Measurements from ENCODE around the gene ALPI.
"Not testable (repeated sequence)": the region's sequence is repeated elsewhere in the genome, so short reads cannot be mapped to it uniquely, and the experiment has no call there.

Gene ALPI

GRCh38 chr2:232455426-232456255 is at the start of gene ALPI:
Gene ALPI (plus strand): TSS chr2:232456153. CDS start chr2:232456200, 47 bp downstream.
- no peak for DNase-seq

- no peak for DNase-seq
Measured at GRCh38 chr2:232406556-232407310, 49.2 kb upstream of the ALPI start, which contains the start of gene ALPG. Gene ALPG (plus strand): TSS chr2:232406844. CDS start chr2:232406895, 51 bp downstream.

GRCh38 chr2:232407428-232408150 is 48.4 kb upstream of the ALPI start:
- not testable (repeated sequence) for DNase-seq

GRCh38 chr2:232408269-232408668 is 47.7 kb upstream of the ALPI start:
- DNase-seq, result not testable (repeated sequence)

GRCh38 chr2:232409617-232410016 is 46.3 kb upstream of the ALPI start:
- DNase-seq, result not testable (repeated sequence)

GRCh38 chr2:232410238-232410900 is 45.6 kb upstream of the ALPI start:
- no peak for DNase-seq

- DNase-seq, result no peak
Measured at GRCh38 chr2:232411901-232412629, 43.9 kb upstream of the ALPI start.

- no peak for DNase-seq
Measured at GRCh38 chr2:232412986-232413385, 43.0 kb upstream of the ALPI start.

- no peak for DNase-seq
Measured at GRCh38 chr2:232415138-232415690, 40.7 kb upstream of the ALPI start.

GRCh38 chr2:232415736-232416520 is 40.0 kb upstream of the ALPI start:
- DNase-seq, result no peak

- DNase-seq, result no peak
Measured at GRCh38 chr2:232416521-232417470, 39.2 kb upstream of the ALPI start.

- DNase-seq, result no peak
Measured at GRCh38 chr2:232417489-232417888, 38.5 kb upstream of the ALPI start.

GRCh38 chr2:232418056-232418455 is 37.9 kb upstream of the ALPI start:
- no peak for DNase-seq

GRCh38 chr2:232418466-232419244 is 37.3 kb upstream of the ALPI start:
- peak; percentile 73 for DNase-seq

- peak; percentile 57 for DNase-seq
Measured at GRCh38 chr2:232419245-232420072, 36.5 kb upstream of the ALPI start.

- DNase-seq, result no peak
Measured at GRCh38 chr2:232420073-232420454, 35.9 kb upstream of the ALPI start.

- DNase-seq, result peak; percentile 69
Measured at GRCh38 chr2:232420463-232421188, 35.3 kb upstream of the ALPI start.
